OCI-LY7 (cell line): ENCODE data around the gene CCDC68. TPM values are rescaled to one million over a fixed set of nuclear protein-coding genes. Genes with fewer than 3 reads are reported as not detected.

Experiments used
- BruUV-seq: library from RNA; stranded (reverse); fragments of 400-500 nt; replicated peaks from 2 replicates; lab custom pipeline; 2021; lab: Mats Ljungman, UMichigan
- CTCF ChIA-PET: fragments of 300-600 bp; sonication (Branson Sonifier 250); formaldehyde crosslinking; loops from one replicate; lab custom pipeline; 2022; ENCODE audit warnings: antibody characterized with exemption; ENCODE audit not compliant: unreplicated experiment; lab: Charles Lee
- POLR2A ChIA-PET: fragments of 300-600 bp; sonication (Branson Sonifier 250); formaldehyde crosslinking; loops from one replicate; lab custom pipeline; 2022; ENCODE audit warnings: antibody characterized with exemption; lab: Charles Lee
- DNase-seq: peaks from one replicate; pipeline ENCODE4 v3.0.0-alpha.2; 2015; ENCODE audit warnings: low spot score
- H2AFZ ChIP-seq: fragments of 200-600 bp; sonication (generic), shearing (Covaris generic); 2 replicates; pipeline ENCODE4 v1.6.1; 2014; ENCODE audit warnings: mild to moderate bottlenecking, antibody characterized with exemption, low read length, moderate library complexity
- H3K27ac ChIP-seq: fragments of 200-600 bp; sonication (generic); 2 replicates; pipeline ENCODE4 v1.5.1; 2014; ENCODE audit warnings: mixed run types, low read depth, mild to moderate bottlenecking, moderate library complexity, low read length, inconsistent platforms; ENCODE audit not compliant: poor library complexity, severe bottlenecking
- H3K36me3 ChIP-seq: fragments of 200-600 bp; sonication (generic); 2 replicates; pipeline ENCODE4 v1.6.1; 2014; ENCODE audit warnings: mild to moderate bottlenecking, antibody characterized with exemption, low read length, moderate library complexity, mixed read lengths; ENCODE audit not compliant: insufficient read depth
- H3K4me1 ChIP-seq: fragments of 200-600 bp; sonication (generic); 2 replicates; pipeline ENCODE4 v1.5.1; 2014; ENCODE audit warnings: mild to moderate bottlenecking, low read length; ENCODE audit not compliant: insufficient read depth, poor library complexity, severe bottlenecking
- H3K4me2 ChIP-seq: fragments of 200-600 bp; sonication (generic); 2 replicates; pipeline ENCODE4 v1.6.1; 2014; ENCODE audit warnings: mild to moderate bottlenecking, low read length
- H3K4me3 ChIP-seq: fragments of 200-600 bp; sonication (generic); 2 replicates; pipeline ENCODE4 v1.5.1; 2014; ENCODE audit warnings: mild to moderate bottlenecking, low read depth, low read length; ENCODE audit not compliant: poor library complexity, severe bottlenecking
- H3K79me2 ChIP-seq: fragments of 200-600 bp; sonication (generic); 2 replicates; pipeline ENCODE4 v1.6.1; 2016; ENCODE audit warnings: low read depth, mild to moderate bottlenecking, low read length, moderate library complexity, mixed read lengths; ENCODE audit not compliant: insufficient read depth
- H3K9me2 ChIP-seq: fragments of 200-600 bp; sonication (generic); 2 replicates; pipeline ENCODE4 v1.6.1; 2016; ENCODE audit warnings: mild to moderate bottlenecking, low read length, mixed read lengths; ENCODE audit not compliant: insufficient read depth
- H3K9me3 ChIP-seq: fragments of 200-600 bp; sonication (generic); 2 replicates; pipeline ENCODE4 v1.6.1; 2014; ENCODE audit warnings: mild to moderate bottlenecking, mixed run types, low read length, mixed read lengths
- H4K20me1 ChIP-seq: fragments of 200-600 bp; sonication (generic); 2 replicates; pipeline ENCODE4 v1.6.1; 2014; ENCODE audit warnings: mild to moderate bottlenecking, antibody characterized with exemption, low read length, moderate library complexity, mixed read lengths; ENCODE audit not compliant: insufficient read depth
- CTCF ChIP-seq: fragments of 200-600 bp; sonication (generic); conservative IDR thresholded peaks from 2 replicates; pipeline ENCODE4 v1.5.1; 2014; ENCODE audit warnings: mild to moderate bottlenecking, antibody characterized with exemption, low read length, moderate library complexity, mixed read lengths
- EZH2phosphoT487 ChIP-seq: fragments of 200-600 bp; sonication (generic); IDR thresholded peaks from 2 replicates; pipeline ENCODE4 v1.6.1; 2018; ENCODE audit warnings: low read depth, borderline replicate concordance, mild to moderate bottlenecking, mixed run types, antibody characterized with exemption, low read length, moderate library complexity, mixed read lengths
- intact Hi-C: fragments of 100-400 bp; cut with micrococcal nuclease; formaldehyde crosslinking; loops from one replicate; pipeline ENCODE4 v1.10.0; 2022; ENCODE audit not compliant: unreplicated experiment
- total RNA-seq, 2 experiments: library from RNA; depleted of rRNA in 1 of 2; stranded (reverse); fragments of >200 nt in 1 of 2; shearing (Covaris generic) in 1 of 2; gene quantifications; 2 replicates each; pipeline ENCODE4 v1.2.3, GENCODE V29; 2014 to 2022

Gene CCDC68
- total RNA-seq, 2 experiments from 2014 or later: not detected

GRCh38 chr18:54956506-54956905, 2.8 kb downstream of the CCDC68 start:
- H3K4me3 ChIP-seq: no peak overlapping the region
- no peaks in the 10 kb centered on the region for H3K9me2 ChIP-seq
- no peak overlapping the region for H3K27ac ChIP-seq
- BruUV-seq: no TSS peak
- no peaks in the 10 kb centered on the region for H3K9me3 ChIP-seq
- no peaks in the 10 kb centered on the region for H4K20me1 ChIP-seq
- ChIA-PET CTCF (no interaction called here), POLR2A (no interaction called here)
- H3K4me2 ChIP-seq: no peak overlapping the region
- no peaks in the 10 kb centered on the region for H3K36me3 ChIP-seq
- DNase-seq: no peak
- H3K4me1 ChIP-seq: no peaks in the 10 kb centered on the region
- no peaks in the 10 kb centered on the region for H3K79me2 ChIP-seq
- intact Hi-C loops: no loop called here
- no peak overlapping the region for H2AFZ ChIP-seq
- TF ChIP-seq CTCF (no peak), EZH2phosphoT487 (no peak)

GRCh38 chr18:54952026-54952425, 7.2 kb downstream of the CCDC68 start:
- Histone ChIP-seq H3K4me2 (no peak overlapping the region), H2AFZ (no peak overlapping the region), H3K27ac (no peak overlapping the region), H3K4me1 (no peaks in the 10 kb centered on the region), H3K9me3 (no peaks in the 10 kb centered on the region), H3K4me3 (no peak overlapping the region), H3K36me3 (no peaks in the 10 kb centered on the region), H4K20me1 (no peaks in the 10 kb centered on the region), H3K9me2 (no peaks in the 10 kb centered on the region), H3K79me2 (no peaks in the 10 kb centered on the region)
- no peak for DNase-seq
- POLR2A ChIA-PET: no interaction called here
- CTCF ChIA-PET: no interaction called here
- no TSS peak for BruUV-seq
- no peak for TF ChIP-seq CTCF
- no peak for TF ChIP-seq EZH2phosphoT487
- intact Hi-C loops: no loop called here

- intact Hi-C loops: no loop called here
- H3K9me2 ChIP-seq: no peaks in the 10 kb centered on the region
- no peak overlapping the region for H3K4me2 ChIP-seq
- no peaks in the 10 kb centered on the region for H4K20me1 ChIP-seq
- H3K4me3 ChIP-seq: no peak overlapping the region
- ChIA-PET POLR2A (no interaction called here), CTCF (no interaction called here)
- H3K27ac ChIP-seq: no peak overlapping the region
- H3K4me1 ChIP-seq: no peaks in the 10 kb centered on the region
- BruUV-seq: no TSS peak
- no peaks in the 10 kb centered on the region for H3K36me3 ChIP-seq
- TF ChIP-seq CTCF (no peak), EZH2phosphoT487 (no peak)
- DNase-seq: no peak
- no peaks in the 10 kb centered on the region for H3K79me2 ChIP-seq
- H2AFZ ChIP-seq: no peak overlapping the region
- no peaks in the 10 kb centered on the region for H3K9me3 ChIP-seq
Measured at GRCh38 chr18:54950221-54950620, 9.0 kb downstream of the CCDC68 start.
